Measurements from ENCODE around the gene UBE2G2.

DNA sequence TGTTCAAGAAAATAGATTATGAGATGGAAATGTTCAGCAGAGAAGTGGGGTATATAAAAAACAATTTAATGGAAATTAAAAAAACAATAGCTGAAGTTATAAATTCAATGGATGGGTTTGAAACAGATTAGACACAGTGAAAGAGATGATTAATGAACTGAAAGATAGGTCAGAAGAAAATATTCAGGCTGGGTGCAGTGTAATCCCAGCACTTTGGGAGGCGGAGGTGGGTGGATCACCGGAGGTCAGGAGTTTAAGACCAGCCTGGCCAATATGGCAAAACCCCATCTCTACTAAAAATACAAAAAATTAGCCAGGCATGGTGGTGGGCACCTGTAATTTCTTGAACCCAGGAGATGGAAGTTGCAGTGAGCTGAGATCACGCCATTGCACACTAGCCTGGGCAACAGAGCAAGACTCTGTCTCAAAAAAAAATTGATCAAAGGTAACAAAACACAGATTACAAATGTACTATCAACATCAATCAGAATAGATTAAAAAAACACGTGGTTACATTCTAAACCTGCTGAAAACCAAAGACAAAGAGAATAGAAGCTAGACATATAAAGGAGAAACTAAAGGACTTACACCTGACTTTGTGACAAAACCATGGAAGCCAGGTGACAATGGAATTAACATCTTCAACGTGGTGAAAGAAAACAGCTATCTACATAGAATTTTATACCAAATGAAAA, 21.0 kb upstream of the UBE2G2 start:
- TF ChIP-seq, protein P1, sequence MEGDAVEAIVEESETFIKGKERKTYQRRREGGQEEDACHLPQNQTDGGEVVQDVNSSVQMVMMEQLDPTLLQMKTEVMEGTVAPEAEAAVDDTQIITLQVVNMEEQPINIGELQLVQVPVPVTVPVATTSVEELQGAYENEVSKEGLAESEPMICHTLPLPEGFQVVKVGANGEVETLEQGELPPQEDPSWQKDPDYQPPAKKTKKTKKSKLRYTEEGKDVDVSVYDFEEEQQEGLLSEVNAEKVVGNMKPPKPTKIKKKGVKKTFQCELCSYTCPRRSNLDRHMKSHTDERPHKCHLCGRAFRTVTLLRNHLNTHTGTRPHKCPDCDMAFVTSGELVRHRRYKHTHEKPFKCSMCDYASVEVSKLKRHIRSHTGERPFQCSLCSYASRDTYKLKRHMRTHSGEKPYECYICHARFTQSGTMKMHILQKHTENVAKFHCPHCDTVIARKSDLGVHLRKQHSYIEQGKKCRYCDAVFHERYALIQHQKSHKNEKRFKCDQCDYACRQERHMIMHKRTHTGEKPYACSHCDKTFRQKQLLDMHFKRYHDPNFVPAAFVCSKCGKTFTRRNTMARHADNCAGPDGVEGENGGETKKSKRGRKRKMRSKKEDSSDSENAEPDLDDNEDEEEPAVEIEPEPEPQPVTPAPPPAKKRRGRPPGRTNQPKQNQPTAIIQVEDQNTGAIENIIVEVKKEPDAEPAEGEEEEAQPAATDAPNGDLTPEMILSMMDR (IDR thresholded peaks at IDR 0.05; ENCODE audit: low read depth, low read length, missing input control) = no peak
- TF ChIP-seq RXRA (IDR thresholded peaks at IDR 0.05) (no peak), TAF1 (conservative IDR thresholded peaks at IDR 0.05) (no peak), GABPA (IDR thresholded peaks at IDR 0.05 in 1 of 2, conservative IDR thresholded peaks at IDR 0.05 in 1 of 2) (no peak), YY1 (IDR thresholded peaks at IDR 0.05) (no peak), RAD21 (IDR thresholded peaks at IDR 0.05) (no peak), SP1 (IDR thresholded peaks at IDR 0.05) (no peak)
- TF ChIP-seq, protein P2, sequence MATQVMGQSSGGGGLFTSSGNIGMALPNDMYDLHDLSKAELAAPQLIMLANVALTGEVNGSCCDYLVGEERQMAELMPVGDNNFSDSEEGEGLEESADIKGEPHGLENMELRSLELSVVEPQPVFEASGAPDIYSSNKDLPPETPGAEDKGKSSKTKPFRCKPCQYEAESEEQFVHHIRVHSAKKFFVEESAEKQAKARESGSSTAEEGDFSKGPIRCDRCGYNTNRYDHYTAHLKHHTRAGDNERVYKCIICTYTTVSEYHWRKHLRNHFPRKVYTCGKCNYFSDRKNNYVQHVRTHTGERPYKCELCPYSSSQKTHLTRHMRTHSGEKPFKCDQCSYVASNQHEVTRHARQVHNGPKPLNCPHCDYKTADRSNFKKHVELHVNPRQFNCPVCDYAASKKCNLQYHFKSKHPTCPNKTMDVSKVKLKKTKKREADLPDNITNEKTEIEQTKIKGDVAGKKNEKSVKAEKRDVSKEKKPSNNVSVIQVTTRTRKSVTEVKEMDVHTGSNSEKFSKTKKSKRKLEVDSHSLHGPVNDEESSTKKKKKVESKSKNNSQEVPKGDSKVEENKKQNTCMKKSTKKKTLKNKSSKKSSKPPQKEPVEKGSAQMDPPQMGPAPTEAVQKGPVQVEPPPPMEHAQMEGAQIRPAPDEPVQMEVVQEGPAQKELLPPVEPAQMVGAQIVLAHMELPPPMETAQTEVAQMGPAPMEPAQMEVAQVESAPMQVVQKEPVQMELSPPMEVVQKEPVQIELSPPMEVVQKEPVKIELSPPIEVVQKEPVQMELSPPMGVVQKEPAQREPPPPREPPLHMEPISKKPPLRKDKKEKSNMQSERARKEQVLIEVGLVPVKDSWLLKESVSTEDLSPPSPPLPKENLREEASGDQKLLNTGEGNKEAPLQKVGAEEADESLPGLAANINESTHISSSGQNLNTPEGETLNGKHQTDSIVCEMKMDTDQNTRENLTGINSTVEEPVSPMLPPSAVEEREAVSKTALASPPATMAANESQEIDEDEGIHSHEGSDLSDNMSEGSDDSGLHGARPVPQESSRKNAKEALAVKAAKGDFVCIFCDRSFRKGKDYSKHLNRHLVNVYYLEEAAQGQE (IDR thresholded peaks at IDR 0.05) = no peak
- TF ChIP-seq, protein P3, sequence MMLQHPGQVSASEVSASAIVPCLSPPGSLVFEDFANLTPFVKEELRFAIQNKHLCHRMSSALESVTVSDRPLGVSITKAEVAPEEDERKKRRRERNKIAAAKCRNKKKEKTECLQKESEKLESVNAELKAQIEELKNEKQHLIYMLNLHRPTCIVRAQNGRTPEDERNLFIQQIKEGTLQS (IDR thresholded peaks at IDR 0.05) = no peak
- TF ChIP-seq, protein P4, sequence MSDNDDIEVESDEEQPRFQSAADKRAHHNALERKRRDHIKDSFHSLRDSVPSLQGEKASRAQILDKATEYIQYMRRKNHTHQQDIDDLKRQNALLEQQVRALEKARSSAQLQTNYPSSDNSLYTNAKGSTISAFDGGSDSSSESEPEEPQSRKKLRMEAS (IDR thresholded peaks at IDR 0.05) = no peak
